PFSK-1 (cell line): ENCODE measurements around the gene RAB4A.

Source experiments
- POLR2AphosphoS5 ChIP-seq: IDR thresholded peaks from 2 replicates; pipeline ENCODE4 v1.6.1; 2012; ENCODE audit warnings: low read depth, mild to moderate bottlenecking, control low read depth, low read length, moderate library complexity
- TAF1 ChIP-seq: IDR thresholded peaks from 2 replicates; pipeline ENCODE4 v1.6.1; 2012; ENCODE audit warnings: low read length, control low read depth, borderline replicate concordance; ENCODE audit not compliant: insufficient read depth

GRCh38 chr1:229229721-229230139 lies 41.2 kb upstream of the RAB4A start:
- no peak for TF ChIP-seq TAF1
- no peak for TF ChIP-seq POLR2AphosphoS5
